ENCODE data around the gene TRPV6. TPM values are rescaled to one million over a fixed set of nuclear protein-coding genes. Genes with fewer than 3 reads are reported as not detected.
A peak's percentile ranks its signal among the peaks of the same experiment; 100 is the strongest.

Gene TRPV6
- total RNA-seq, 1 experiment from 2014 or later = 4.0 TPM

GRCh38 chr7:142880876-142881505 is 4.6 kb downstream of the TRPV6 start:
- Histone ChIP-seq H3K27me3 (replicated peaks; ENCODE audit: control insufficient read depth, insufficient read depth, low read length) (no peaks in the 10 kb centered on the region), H3K4me3 (ENCODE audit: low read depth, low read length) (no peak overlapping the region), H3K9me3 (no peaks in the 10 kb centered on the region), H3K4me1 (peaks cover 20% of the 10 kb centered on the region), H3K36me3 (ENCODE audit: control insufficient read depth, insufficient read depth, low read length) (no peaks in the 10 kb centered on the region)
- Mint-ChIP-seq H3K36me3 (ENCODE audit: insufficient read depth, unreplicated experiment) (no peaks in the 10 kb centered on the region), H3K4me1 (ENCODE audit: low read depth, unreplicated experiment) (no peaks in the 10 kb centered on the region), H3K4me3 (ENCODE audit: unreplicated experiment) (no peak overlapping the region), H3K27ac (ENCODE audit: unreplicated experiment) (no peak overlapping the region), H3K9me3 (ENCODE audit: unreplicated experiment) (no peaks in the 10 kb centered on the region), H3K27me3 (ENCODE audit: insufficient read depth, unreplicated experiment) (no peaks in the 10 kb centered on the region)
- intact Hi-C loops (cut with micrococcal nuclease; ENCODE audit: unreplicated experiment) = loop anchor here (1.0 to 2.0 kb wide), 4 partner anchors 58 to 334 kb away; partner anchors contain the start of gene LLCFC1
- ChIA-PET POLR2A (no interaction called here), CTCF (interaction anchor here (0.5 to 2.2 kb wide), 10 partner anchors 9 to 334 kb away, joined by 3 to 20 read pairs (median 4); no protein-coding TSS in a partner anchor)
- peak; percentile 53 to 54 for DNase-seq
- peak; percentile 91 to 92 for TF ChIP-seq CTCF (IDR thresholded peaks at IDR 0.05; ENCODE audit: insufficient read depth in 1 of 2, low read depth in 1 of 2, low read length in 1 of 2, severe bottlenecking in 1 of 2, unreplicated experiment in 1 of 2)
- BruUV-seq (replicated peaks) = no TSS peak

- BruUV-seq (replicated peaks) = no TSS peak
- peaks cover 13% of the 10 kb centered on the region; the same call in 1 of the 2 replicates for H3K4me1 ChIP-seq
- H3K4me3 ChIP-seq (ENCODE audit: low read depth, low read length) = no peak overlapping the region
- POLR2A ChIA-PET = no interaction called here
- Mint-ChIP-seq H3K27ac (ENCODE audit: unreplicated experiment) (no peak overlapping the region), H3K4me3 (ENCODE audit: unreplicated experiment) (no peak overlapping the region), H3K9me3 (ENCODE audit: unreplicated experiment) (no peaks in the 10 kb centered on the region), H3K27me3 (ENCODE audit: insufficient read depth, unreplicated experiment) (no peaks in the 10 kb centered on the region), H3K4me1 (ENCODE audit: low read depth, unreplicated experiment) (no peaks in the 10 kb centered on the region), H3K36me3 (ENCODE audit: insufficient read depth, unreplicated experiment) (no peaks in the 10 kb centered on the region)
- no peak for TF ChIP-seq CTCF (IDR thresholded peaks at IDR 0.05; ENCODE audit: insufficient read depth in 1 of 2, low read depth in 1 of 2, low read length in 1 of 2, severe bottlenecking in 1 of 2, unreplicated experiment in 1 of 2)
- CTCF ChIA-PET = interaction anchor here (0.8 to 2.2 kb wide), 4 partner anchors 22 to 123 kb away, joined by 3 to 5 read pairs (median 4); no protein-coding TSS in a partner anchor
- no peaks in the 10 kb centered on the region for H3K36me3 ChIP-seq (ENCODE audit: control insufficient read depth, insufficient read depth, low read length)
- no peaks in the 10 kb centered on the region for H3K9me3 ChIP-seq
- intact Hi-C loops (cut with micrococcal nuclease; ENCODE audit: unreplicated experiment) = no loop called here
- no peak for DNase-seq
- no peaks in the 10 kb centered on the region for H3K27me3 ChIP-seq (replicated peaks; ENCODE audit: control insufficient read depth, insufficient read depth, low read length)
These were observed 6.5 kb downstream of the TRPV6 start for GRCh38 chr7:142879060-142879459.

GRCh38 chr7:142878315-142878714 is 7.2 kb downstream of the TRPV6 start:
- H3K36me3 ChIP-seq (ENCODE audit: control insufficient read depth, insufficient read depth, low read length) = no peaks in the 10 kb centered on the region
- H3K27me3 ChIP-seq (replicated peaks; ENCODE audit: control insufficient read depth, insufficient read depth, low read length) = no peaks in the 10 kb centered on the region
- no peak overlapping the region for H3K27ac Mint-ChIP-seq (ENCODE audit: unreplicated experiment)
- ChIA-PET POLR2A (no interaction called here), CTCF (interaction anchor here (1.2 kb wide), 1 partner anchor 124 kb away, joined by 3 read pairs; no protein-coding TSS in a partner anchor)
- H3K4me1 Mint-ChIP-seq (ENCODE audit: low read depth, unreplicated experiment) = no peaks in the 10 kb centered on the region
- no peaks in the 10 kb centered on the region for H3K36me3 Mint-ChIP-seq (ENCODE audit: insufficient read depth, unreplicated experiment)
- H3K9me3 ChIP-seq = no peaks in the 10 kb centered on the region
- no peak for TF ChIP-seq CTCF (IDR thresholded peaks at IDR 0.05; ENCODE audit: insufficient read depth in 1 of 2, low read depth in 1 of 2, low read length in 1 of 2, severe bottlenecking in 1 of 2, unreplicated experiment in 1 of 2)
- no peaks in the 10 kb centered on the region for H3K9me3 Mint-ChIP-seq (ENCODE audit: unreplicated experiment)
- H3K27me3 Mint-ChIP-seq (ENCODE audit: insufficient read depth, unreplicated experiment) = no peaks in the 10 kb centered on the region
- no TSS peak for BruUV-seq (replicated peaks)
- intact Hi-C loops (cut with micrococcal nuclease; ENCODE audit: unreplicated experiment) = no loop called here
- DNase-seq = no peak
- H3K4me3 ChIP-seq (ENCODE audit: low read depth, low read length) = no peak overlapping the region
- H3K4me3 Mint-ChIP-seq (ENCODE audit: unreplicated experiment) = no peak overlapping the region
- peaks cover 13% of the 10 kb centered on the region; the same call in 1 of the 2 replicates for H3K4me1 ChIP-seq

Measured in Caco-2 (cell line).